ENCODE results near the gene NPAS2.

The NPAS2 gene

DNA sequence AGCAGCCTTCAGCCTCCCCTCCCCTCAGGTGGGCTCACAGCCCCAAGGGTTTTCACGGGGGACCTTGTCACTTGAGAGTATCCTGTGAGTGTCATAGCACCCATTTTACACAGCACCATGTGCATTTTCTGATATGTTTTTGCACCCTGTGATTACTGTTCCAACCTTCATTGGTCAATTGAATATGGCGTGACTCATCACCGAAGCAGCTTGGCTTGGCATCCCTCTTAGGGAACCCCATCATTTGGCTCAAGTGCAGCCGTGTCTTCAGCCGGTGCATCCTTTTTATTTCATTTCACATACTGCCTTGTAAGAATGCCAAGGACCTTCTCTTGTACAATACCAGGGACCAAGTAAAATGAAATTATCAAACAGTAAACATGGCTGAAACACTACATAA, 57.6 kb downstream of the NPAS2 start:
- TF ChIP-seq, protein P1, sequence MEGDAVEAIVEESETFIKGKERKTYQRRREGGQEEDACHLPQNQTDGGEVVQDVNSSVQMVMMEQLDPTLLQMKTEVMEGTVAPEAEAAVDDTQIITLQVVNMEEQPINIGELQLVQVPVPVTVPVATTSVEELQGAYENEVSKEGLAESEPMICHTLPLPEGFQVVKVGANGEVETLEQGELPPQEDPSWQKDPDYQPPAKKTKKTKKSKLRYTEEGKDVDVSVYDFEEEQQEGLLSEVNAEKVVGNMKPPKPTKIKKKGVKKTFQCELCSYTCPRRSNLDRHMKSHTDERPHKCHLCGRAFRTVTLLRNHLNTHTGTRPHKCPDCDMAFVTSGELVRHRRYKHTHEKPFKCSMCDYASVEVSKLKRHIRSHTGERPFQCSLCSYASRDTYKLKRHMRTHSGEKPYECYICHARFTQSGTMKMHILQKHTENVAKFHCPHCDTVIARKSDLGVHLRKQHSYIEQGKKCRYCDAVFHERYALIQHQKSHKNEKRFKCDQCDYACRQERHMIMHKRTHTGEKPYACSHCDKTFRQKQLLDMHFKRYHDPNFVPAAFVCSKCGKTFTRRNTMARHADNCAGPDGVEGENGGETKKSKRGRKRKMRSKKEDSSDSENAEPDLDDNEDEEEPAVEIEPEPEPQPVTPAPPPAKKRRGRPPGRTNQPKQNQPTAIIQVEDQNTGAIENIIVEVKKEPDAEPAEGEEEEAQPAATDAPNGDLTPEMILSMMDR (IDR thresholded peaks at IDR 0.05; ENCODE audit: extremely low read depth, insufficient read depth, missing control alignments) = no peak
- no peak for DNase-seq (ENCODE audit: low spot score)

DNA sequence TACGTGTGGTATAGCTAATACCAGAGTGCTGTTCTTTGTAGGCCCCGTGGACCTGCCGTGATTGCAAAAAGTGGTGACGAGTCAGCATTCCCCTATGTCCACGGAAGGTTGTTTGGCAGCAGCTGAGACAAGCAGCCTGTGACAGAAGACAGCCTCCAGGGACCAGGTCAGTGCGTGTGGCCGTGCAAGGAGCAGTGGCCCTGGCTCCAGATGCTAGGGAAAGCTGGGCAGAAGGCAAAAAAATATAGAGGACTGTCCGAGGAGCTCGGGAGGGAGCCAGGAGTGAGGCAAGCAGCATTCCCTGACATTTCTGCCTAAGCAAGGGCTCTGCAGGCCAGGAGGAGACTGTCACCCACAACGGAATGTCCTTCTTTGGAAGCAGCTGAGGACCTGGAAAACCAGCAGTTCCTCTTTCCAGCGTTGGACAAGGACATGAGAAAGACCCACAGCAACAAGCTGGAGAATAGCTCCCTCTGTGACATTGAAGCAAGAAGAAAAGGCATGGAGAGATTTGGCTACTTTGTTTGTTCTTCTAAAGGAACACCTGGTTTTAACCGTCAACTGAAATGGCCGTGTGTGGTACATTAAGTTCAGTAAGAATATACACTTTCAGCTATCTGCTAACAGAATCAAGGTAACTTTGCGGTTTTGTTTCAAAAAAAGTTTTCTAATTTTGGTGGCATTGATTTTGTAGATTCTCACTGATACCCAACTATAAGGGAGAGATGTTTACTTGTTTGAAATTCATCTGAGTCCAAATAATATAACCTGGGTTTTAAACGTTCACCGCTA, 58.3 kb downstream of the NPAS2 start:
- TF ChIP-seq, protein P1 (IDR thresholded peaks at IDR 0.05; ENCODE audit: extremely low read depth, insufficient read depth, missing control alignments) = no peak
- no peak for DNase-seq (ENCODE audit: low spot score)
- in situ Hi-C loops (cut with MboI; ENCODE audit: low pct_unique_long_range_greater_than_20kb, low sequenced_read_pairs, unreplicated experiment) = no loop called here

More for the DNA sequence above, 57.6 kb downstream of the NPAS2 start:
- in situ Hi-C loops (cut with MboI; ENCODE audit: low pct_unique_long_range_greater_than_20kb, low sequenced_read_pairs, unreplicated experiment) = no loop called here

DNA sequence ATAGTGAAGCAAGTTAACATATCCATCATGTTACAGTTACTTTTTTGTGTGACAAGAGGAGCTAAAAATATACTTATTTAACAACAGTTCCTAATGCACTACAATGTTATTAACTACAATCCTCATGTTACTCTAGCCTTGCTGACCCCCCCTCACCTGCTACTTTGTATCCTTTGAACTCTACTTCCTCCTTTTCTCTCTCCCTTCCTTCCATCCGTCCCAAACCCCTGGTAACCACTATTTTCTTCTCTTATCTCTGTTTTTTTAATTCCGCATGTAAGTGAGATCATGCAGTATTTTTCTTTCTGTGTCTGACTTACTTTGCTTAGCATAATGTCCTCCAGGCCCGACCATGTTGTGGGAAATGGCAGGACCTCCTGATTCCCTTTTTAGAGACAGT, 59.4 kb downstream of the NPAS2 start:
- in situ Hi-C loops (cut with MboI; ENCODE audit: low pct_unique_long_range_greater_than_20kb, low sequenced_read_pairs, unreplicated experiment) = no loop called here
- TF ChIP-seq, protein P1 (IDR thresholded peaks at IDR 0.05; ENCODE audit: extremely low read depth, insufficient read depth, missing control alignments) = no peak
- no peak for DNase-seq (ENCODE audit: low spot score)

DNA sequence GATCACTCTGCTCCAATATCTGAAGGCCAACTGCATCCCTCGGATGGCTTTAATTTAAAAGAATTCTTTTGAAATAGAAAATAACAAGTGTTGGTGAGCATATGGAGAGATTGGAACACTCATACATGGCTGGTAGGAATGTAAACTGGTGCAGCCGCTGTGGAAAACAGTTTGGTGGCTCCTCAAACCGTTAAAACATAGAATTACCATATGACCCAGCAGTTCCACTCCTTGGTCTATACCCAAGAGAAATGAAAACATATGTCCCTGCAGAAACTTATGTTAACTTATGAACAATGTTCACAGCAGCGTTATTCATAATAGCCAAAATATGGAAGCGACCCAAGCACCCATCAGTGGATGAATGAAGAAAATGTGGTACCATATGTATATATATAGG, 60.1 kb downstream of the NPAS2 start:
- in situ Hi-C loops (cut with MboI; ENCODE audit: low pct_unique_long_range_greater_than_20kb, low sequenced_read_pairs, unreplicated experiment) = no loop called here
- DNase-seq (ENCODE audit: low spot score) = no peak
- TF ChIP-seq, protein P1 (IDR thresholded peaks at IDR 0.05; ENCODE audit: extremely low read depth, insufficient read depth, missing control alignments) = no peak

DNA sequence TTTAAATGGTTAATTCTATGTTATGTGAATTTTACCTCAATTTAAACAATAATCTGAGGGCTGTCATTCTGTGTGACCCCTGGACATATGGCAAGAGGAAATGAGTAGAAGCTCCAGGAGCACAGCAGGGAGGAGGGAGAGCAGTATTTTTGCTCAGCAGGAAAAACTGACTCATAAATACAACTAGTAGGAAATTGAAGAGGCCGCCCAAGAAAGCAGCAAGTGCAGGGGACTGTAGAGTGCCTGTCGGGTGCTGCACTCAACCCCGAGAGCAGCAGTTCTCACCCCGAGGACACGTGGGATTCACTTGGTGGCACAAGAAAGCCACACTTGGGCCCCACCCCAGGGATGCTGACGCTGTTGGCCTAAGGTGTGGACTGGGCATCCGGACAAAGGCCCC, 60.8 kb downstream of the NPAS2 start:
- in situ Hi-C loops (cut with MboI; ENCODE audit: low pct_unique_long_range_greater_than_20kb, low sequenced_read_pairs, unreplicated experiment) = no loop called here
- DNase-seq (ENCODE audit: low spot score) = no peak
- TF ChIP-seq, protein P1 (IDR thresholded peaks at IDR 0.05; ENCODE audit: extremely low read depth, insufficient read depth, missing control alignments) = no peak

DNA sequence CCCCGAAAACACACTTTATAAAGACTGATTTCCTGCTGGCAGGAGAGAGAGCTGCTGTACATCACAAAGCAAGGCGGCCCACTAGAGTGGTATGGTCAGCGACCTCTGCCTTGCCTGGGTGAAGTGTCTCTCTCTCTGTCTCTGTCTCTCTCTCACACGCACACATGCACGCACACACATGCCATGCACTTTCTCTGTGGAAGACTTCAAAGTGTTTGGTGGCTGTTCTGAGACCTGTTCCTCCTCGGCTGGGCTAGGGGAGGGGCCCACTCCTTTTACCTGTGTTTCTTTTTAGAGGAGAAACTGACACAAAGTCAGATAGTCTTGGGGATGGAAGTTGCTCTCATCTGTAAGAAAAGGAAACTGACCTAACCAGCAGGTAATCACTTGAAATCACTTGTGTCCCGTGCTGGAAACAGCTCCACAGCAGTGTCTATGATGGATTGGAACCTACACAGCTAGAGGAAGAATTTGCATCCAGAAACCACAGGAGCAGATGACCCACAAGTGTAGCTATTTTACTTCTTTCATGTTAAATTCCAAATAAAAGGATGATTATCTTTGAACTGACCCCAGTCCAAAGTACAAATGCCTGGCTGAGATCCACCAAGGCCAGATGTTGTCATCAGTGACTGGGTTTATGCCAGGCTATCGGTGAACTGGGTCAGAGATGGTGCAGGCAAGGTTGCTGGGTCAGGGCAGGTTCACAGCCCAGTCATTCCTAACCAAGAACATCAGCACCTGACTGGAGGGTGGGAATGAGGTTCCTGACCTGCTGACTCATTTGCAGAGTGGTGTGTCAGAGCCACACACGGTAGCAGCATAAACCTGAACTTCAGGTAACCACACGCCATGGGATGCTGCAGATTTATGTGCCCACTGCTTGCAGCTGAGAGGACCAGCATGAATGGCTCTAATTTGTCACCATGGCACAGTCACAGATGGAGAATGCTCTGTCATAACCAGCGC, 63.0 kb downstream of the NPAS2 start:
- TF ChIP-seq, protein P1 (IDR thresholded peaks at IDR 0.05; ENCODE audit: extremely low read depth, insufficient read depth, missing control alignments) = no peak
- no peak for DNase-seq (ENCODE audit: low spot score)
- in situ Hi-C loops (cut with MboI; ENCODE audit: low pct_unique_long_range_greater_than_20kb, low sequenced_read_pairs, unreplicated experiment) = no loop called here

Data from GM13977 (cell line).